Fibroblast of mammary gland (primary cell): ENCODE measurements around the gene MAN1C1.

ENCODE experiments used
- DNase-seq: peaks from one replicate; pipeline ENCODE4 v3.0.0-alpha.2; 2010; ENCODE audit warnings: low read depth
- H3K4me3 ChIP-seq: 2 replicates; pipeline ENCODE4 v1.5.1; 2011; ENCODE audit warnings: low read depth, mild to moderate bottlenecking, low read length, moderate library complexity; ENCODE audit not compliant: control insufficient read depth
- TF ChIP-seq, protein P1 (sequence below): conservative IDR thresholded peaks from 2 replicates; pipeline ENCODE4 v1.5.1; 2011; ENCODE audit warnings: low read depth, low read length, inconsistent platforms; ENCODE audit not compliant: control insufficient read depth, insufficient read depth

MAN1C1 gene

DNA sequence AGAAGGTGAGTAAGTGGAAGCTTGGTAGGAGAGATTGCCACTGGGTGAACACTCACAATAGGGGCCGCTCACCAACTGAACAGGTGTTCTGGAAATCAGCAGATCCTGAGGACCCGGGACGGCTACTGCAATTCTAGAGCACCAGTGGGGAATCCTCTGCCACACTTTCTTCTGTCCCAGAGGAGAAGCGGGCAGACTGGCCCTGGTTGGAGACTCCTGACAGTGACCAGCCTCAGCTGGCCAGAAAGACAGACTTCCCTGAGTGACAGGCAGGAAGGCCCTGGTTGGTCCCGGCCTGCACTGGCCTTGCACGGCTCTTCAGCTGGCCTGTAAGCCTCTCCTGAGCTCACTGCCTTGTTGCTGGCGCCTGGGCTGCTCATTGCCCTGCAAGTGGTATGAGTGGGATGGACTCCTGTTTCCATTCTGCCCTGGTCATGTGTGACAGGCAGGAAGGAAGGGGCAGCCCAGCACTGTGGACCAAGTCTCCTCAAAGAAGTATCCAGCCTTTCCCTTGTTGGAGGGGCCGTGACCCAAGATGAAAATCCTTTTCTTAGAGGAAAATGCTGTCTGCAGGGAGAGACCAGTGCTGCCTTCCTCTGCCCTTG is 34.5 kb downstream of the MAN1C1 start:
- TF ChIP-seq, protein P1, sequence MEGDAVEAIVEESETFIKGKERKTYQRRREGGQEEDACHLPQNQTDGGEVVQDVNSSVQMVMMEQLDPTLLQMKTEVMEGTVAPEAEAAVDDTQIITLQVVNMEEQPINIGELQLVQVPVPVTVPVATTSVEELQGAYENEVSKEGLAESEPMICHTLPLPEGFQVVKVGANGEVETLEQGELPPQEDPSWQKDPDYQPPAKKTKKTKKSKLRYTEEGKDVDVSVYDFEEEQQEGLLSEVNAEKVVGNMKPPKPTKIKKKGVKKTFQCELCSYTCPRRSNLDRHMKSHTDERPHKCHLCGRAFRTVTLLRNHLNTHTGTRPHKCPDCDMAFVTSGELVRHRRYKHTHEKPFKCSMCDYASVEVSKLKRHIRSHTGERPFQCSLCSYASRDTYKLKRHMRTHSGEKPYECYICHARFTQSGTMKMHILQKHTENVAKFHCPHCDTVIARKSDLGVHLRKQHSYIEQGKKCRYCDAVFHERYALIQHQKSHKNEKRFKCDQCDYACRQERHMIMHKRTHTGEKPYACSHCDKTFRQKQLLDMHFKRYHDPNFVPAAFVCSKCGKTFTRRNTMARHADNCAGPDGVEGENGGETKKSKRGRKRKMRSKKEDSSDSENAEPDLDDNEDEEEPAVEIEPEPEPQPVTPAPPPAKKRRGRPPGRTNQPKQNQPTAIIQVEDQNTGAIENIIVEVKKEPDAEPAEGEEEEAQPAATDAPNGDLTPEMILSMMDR: no peak
- no peak overlapping the region for H3K4me3 ChIP-seq
- DNase-seq: no peak

DNA sequence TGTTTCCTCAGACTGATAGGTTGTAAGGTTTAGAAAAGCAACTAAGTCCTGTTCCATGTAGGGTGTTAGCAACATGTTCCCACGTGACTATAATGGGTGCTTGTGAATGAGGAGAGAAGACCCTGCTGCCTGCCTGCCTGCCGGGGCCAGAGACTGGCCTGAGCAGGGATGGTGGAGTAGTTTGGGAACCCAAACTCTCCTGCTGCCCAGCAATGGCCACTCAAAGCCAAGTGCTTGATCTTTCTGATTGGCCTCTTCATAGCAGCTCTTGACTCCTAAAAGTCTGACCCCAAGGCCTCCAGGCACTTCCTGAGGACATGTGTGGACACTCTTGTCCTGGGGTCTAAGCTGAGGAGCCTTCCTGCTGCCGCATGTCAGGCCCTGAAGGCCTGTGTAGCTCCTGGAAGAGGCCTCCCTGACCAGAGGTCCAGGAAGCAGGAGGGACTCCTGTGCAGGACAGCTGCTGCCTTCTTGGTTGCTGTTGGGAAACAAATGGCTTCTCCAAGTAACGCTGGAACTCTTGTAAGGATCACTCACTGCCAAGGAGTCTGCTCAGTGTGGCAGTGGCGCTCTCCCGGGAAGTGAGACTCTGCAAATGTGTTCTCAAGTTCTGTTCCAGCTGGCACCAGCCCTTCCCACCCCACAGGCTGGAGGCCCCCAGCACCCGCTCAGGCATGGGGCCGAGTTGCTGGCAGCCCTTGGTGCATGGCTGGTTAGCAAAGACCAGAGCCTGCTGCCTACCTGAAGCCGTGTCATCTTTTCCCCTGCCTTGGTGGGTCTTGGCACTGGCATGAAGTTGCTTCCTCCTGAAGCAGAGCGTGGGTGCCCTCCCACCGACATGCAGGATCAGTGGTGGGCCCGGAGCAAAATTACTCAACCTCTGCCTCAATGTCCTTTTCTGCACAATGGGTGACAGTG is 35.5 kb downstream of the MAN1C1 start:
- no peak overlapping the region for H3K4me3 ChIP-seq
- TF ChIP-seq, protein P1: no peak
- DNase-seq: no peak

DNA sequence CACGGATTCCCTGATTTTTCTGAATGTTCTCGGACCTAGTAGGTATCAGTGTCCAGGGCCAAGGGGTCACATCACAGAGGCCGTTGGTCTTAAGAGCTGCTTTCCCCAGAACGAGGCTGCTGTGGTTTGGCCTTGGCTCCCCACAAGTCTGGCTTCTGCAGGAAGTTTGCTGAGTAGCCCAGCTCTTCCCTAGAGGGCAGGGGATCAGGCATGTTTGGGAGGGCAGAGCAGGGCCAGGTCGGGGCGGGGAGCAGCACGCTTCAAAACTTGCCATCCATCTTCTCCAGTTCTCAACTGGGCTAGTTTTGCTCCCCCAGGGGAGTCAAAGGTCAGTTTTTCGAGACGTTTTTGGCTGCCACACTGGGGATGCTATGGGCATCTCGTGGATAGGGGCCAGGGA is 37.0 kb downstream of the MAN1C1 start:
- no peak overlapping the region for H3K4me3 ChIP-seq
- no peak for DNase-seq
- TF ChIP-seq, protein P1: no peak

DNA sequence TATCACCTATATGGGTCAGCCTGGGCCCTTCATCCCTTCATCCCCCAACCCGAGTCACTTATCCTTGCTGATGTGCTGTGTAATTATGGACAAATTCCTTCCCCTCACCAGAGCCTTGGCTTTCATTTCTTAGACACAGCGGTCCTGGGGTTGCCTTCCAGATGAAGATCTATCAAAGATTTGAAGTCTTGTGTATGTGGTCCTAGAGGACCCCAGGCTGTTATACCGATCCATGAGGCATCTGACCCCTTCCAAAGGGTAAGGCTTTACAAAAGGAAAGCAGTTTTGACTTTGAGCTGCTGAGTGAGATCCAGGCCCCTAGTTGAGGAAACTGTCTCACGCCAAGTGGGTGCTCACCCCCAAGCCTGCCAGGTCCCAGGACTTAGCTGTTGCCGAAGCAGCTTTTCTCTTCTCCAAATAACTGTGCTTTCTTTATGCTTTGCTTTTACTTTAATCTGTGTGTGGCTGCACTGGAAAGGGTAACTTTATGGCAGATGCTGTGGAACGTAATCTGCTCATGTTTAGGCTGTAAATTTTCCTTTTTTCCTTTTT is 37.6 kb downstream of the MAN1C1 start:
- H3K4me3 ChIP-seq: no peak overlapping the region
- DNase-seq: no peak
- TF ChIP-seq, protein P1: no peak

DNA sequence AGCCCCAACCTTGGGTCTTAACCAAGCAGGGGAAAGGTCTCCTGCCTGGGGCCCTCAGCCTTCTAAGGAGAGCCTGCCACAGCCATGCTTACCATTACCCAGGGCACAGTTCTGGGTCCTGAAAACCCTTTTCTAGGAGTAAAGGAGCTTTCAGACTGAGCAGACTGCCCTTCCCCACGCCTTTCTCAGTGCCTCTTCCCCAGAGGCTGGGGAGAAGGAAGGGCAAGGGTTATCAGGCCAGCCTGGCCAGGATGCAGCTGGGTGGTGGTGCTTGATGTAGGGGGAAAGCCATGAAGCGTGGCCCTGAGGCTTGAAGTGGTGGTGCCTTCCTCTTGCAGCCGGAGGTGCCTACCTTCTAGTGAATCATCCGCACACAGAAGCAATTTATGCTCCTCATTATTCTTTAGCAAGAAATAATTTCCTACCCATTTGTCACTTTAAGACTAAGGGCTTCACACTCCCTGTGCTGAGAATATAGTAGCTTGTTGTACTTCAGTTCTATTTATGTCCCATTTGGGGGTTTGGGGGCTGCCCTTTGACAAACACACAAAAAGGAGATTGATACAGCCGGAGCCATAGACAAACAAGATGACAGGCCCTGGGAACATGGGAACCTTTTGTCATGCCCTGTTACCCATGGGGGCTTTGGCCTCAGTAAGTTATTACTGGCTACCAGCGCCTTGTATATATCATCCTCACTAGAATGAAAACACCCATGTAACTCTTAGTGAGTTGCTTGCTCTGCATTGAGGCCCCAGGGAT is 40.7 kb downstream of the MAN1C1 start:
- TF ChIP-seq, protein P1: no peak
- DNase-seq: no peak
- no peak overlapping the region for H3K4me3 ChIP-seq
